Activated CD4-positive, CD25-positive, alpha-beta regulatory T cell (primary cell): ENCODE data around the gene ATXN10.
"Not testable (repeated sequence)": the region's sequence is repeated elsewhere in the genome, so short reads cannot be mapped to it uniquely, and the experiment has no call there.

ENCODE experiments used
- DNase-seq, 4 experiments: peaks; one replicate each; lab custom pipeline; 2025; lab: John Stamatoyannopoulos, UW

ATXN10 gene

DNA sequence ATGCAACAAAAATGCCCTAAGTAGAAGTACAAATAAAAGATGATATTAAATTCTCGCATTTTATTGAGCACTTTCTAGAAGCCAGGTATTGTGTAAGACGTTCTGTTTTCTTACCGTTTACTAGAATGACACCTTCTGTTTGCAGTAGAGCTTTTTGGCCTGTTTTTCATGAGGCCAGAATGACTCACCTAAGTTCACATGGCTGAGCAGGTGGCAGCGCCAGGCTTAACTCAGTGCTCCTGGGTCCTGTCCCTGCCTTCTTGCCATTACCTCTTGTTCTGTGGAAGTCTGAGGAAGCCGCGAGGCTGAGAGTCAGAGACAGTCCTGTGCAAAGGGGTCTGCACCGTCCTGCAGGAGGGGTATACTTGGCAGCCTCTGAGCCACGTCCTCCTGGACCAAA, 113.8 kb downstream of the ATXN10 start:
- no peak for DNase-seq

GRCh38 chr22:45786726-45787125, 115.1 kb downstream of the ATXN10 start:
- DNase-seq = no peak

- no peak for DNase-seq
Observed at GRCh38 chr22:45787759-45788158, 116.1 kb downstream of the ATXN10 start.

DNA sequence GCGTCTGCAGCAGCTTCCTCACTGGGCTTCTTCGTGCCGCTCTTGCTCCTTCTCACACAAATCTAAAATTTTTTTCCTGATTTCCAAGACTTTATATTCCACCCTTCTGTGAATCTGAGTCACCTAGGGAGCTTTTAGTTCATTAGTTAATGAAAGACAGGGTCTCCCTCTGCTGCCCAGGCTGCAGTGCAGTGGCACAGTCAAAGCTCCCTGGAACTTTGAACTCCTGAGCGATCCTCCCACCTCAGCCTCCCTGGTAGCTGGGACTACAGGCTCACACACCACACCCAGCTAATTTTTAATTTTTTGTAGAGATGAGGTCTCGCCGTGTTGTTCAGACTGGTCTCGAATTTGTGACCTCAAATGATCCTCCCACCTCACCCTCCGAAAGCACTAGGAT, 116.9 kb downstream of the ATXN10 start:
- no peak for DNase-seq

- no peak for DNase-seq
Observed at GRCh38 chr22:45790401-45790800, 118.8 kb downstream of the ATXN10 start.

DNA sequence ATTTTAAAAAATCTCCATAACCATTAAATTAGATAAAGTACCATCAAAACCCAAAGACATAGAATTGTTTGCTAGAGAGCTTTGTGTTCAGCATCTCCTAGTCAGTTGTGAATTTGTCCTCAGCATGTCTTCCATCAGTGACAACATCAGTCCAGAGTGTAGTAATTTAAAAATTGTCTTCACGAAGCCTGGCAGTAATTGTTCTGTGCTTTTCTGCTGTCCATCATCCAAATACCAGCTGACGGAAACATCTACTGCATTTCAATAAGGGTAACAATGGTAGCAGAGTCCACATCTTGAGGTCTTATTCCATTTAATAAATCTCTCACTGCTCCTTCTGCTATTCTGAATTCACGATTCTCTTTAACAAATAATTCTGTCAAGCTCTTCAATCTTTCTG, 121.5 kb downstream of the ATXN10 start:
- DNase-seq = no peak

- no peak for DNase-seq
Observed at GRCh38 chr22:45793892-45794291, 122.3 kb downstream of the ATXN10 start.

DNA sequence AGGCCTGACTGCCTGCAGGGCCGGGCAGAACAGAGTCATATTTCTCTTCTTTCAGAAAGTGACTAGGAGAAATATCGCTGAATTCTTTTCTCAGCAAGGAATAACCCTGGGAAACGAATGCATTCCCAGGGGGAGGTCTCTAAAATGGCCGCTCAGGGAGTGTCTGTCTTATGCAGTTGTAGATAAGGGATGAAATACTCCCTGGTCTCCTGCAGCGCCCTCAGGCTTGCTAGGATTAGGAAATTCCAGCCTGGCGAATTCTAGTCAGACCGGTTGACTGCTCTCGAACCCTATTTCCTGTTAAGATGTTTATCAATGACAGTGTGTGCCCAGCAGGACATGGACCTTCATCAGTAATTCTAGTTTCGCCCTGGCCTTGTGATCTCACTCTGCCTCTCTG, 124.4 kb downstream of the ATXN10 start:
- DNase-seq = not testable (repeated sequence)

DNA sequence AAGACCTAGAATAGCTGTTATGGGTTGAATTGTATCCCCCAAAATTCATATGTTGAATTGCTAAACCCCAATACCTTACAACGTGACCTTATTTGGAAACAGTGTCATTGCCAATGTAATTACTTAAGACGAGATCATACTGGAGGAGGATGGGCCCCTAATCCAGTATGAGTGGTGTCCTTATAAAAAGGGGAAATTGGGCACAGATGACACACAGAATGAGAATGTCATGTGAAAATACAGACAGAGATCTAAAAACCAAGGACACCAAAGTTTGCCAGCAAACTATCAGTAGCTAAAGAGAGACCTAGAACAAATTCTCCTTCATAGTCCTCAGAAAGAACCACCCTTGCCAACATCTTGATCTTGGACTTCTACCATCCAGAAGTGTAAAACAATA, 127.7 kb downstream of the ATXN10 start:
- DNase-seq = no peak

DNA sequence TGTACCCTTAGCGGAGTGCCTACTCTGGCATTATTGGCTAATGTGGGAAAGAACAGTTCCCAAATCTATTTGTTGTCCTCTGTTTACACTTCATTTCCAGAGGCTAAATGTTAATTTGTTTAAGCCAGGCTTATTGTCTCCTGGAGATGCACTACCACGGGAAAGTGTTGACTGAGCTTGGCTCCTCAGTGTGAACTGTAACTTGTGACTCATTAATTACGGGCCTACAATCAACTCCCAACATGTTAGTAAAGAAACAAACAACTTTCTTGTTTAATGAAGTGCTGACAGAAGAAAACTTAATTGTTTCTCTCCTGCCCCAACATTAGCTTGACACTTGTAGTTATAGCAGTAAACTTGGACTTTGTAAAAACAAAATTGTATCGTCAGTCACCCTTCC, 130.4 kb downstream of the ATXN10 start:
- no peak for DNase-seq

DNA sequence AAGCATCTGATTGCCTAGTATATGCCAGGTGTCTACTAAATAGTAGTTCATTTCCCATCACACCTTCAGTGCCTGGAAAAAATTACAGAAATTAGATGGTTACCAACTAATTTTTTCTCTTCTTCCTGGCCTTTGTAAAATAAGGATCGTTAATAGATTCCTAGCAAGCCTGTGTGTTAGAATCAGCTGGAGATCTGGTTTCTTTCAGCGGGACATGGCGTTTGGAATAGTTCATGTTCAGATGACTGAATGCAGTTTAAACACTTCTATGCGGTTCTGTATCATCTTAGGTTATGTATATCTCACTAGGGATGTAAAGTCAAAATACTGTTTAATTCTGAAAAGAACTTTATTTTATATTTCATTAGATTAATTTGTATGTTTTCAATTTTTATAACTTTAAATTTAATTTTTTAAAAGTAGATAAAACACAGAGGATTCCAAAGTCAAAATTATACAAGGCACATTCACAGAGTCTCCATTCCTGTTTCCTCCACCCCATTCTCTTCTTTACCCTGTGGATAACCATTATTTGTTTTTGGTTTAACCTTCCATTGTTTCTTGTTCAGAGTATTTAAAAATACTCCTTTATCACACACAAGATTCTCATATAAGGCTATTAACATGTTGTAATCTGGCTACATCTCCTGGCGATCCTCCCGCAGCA, 132.8 kb downstream of the ATXN10 start:
- no peak for DNase-seq

- no peak for DNase-seq
Observed at GRCh38 chr22:45804986-45805325, 133.3 kb downstream of the ATXN10 start.

- no peak for DNase-seq
Observed at GRCh38 chr22:45805413-45805812, 133.8 kb downstream of the ATXN10 start.

DNA sequence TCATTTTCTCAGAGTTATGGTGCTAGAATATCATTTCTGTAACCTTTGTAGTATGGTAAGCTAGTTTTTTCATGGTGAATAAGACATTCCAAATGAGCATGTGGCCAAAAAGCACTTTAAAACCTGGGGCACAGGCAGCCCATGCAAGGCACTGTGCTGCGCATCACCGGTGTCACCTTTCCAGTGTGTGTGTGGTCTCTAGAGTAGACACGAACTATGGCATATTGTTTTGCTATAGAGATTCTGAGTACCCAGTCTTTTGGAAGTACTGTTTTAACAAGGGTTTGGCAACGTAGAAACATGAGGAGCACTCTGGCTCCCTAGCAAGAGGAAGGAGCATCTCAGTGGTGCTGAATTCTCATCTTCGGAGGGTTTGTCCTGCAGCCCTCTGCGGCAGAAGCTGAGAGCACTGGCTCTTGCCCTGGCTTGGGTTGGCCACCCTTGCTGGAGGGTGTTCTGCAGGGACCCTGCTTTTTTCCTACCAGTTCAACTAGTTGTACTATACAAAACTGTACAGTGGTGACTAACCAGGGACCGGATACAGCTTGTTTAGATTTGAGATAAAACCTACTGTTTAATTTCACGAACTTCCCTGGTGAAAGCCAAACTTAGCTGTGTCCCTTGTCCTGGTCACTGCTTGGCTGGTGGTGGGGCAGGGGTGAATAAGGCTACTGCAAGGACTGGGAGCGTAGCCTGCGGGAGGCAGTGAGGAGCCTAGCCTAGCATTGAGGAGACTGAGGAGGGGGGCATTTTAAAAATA, 135.7 kb downstream of the ATXN10 start:
- no peak for DNase-seq

DNA sequence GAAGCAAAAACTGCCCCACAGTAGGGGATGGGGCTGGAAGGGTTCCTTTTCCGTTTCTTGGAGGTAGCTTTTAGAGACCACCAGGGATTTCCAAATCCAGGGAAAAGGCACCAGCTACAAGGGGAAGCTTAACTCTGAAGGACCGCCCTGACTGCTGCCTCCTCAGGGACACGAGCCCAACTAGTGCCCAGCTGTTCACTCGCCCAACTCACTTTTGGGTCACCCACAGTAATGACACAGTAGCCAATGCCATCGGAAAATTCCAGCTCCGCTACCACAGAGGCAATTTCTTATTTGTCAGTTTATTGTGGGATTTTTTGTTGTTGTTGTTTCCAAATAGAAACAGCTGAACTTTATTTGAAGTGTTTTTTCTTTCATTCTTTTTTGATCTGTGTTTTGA, 141.3 kb downstream of the ATXN10 start:
- DNase-seq = no peak

DNA sequence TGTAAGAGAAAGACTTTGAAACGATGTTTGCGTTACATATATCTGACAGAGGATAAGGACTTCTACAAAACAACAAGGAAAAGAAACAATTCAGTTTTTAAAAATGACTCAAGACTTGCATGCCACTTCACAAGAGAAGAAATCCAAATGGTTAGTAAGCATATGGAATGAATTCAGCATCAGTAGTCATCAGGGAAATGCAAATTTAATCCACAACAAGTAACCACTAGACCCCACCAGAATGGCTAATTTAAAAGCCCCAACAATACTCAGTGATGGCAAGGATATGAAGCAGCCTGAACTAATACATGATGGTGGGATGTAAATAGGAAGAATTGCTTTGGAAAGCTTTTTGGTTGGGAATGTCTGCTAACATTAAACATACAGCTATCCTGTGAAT, 142.6 kb downstream of the ATXN10 start:
- no peak for DNase-seq

- DNase-seq = no peak
Observed at GRCh38 chr22:45816776-45817175, 145.1 kb downstream of the ATXN10 start.

GRCh38 chr22:45817745-45818423, 146.2 kb downstream of the ATXN10 start:
- DNase-seq = no peak

- DNase-seq = no peak
Observed at GRCh38 chr22:45818424-45819085, 146.9 kb downstream of the ATXN10 start.

GRCh38 chr22:45819305-45819704, 147.7 kb downstream of the ATXN10 start:
- DNase-seq = no peak

GRCh38 chr22:45823336-45823735, 151.7 kb downstream of the ATXN10 start:
- no peak for DNase-seq

GRCh38 chr22:45826520-45826919, 154.9 kb downstream of the ATXN10 start:
- DNase-seq = no peak

DNA sequence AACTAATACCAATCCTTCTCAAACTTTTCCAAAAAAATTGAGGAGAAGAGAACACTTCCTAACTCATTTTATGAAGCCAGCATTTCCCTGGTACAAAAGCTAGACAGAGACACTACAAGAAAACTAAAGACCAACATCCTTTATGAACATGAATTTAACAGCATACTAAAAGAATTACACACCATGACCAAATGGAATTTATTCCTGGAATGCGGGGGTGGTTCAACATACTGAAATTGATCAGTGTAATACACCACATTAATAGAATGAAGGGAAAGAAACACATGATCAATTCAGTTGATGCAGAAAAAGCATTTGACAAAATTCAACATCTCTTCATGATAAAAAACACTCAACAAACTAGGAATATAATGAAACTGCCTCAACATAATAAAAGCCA, 157.2 kb downstream of the ATXN10 start:
- no peak for DNase-seq
